H1 (cell line): ENCODE data around the gene SON.

Experiments
- EP300 ChIP-seq, 2 experiments: IDR thresholded peaks; 1 replicate in 1 of 2; 2 replicates in 1 of 2; pipeline ENCODE4 v1.6.1; 2011 to 2012; ENCODE audit warnings: low read depth in 2 of 2, low read length in 2 of 2, mild to moderate bottlenecking in 2 of 2, borderline replicate concordance in 1 of 2, inconsistent platforms in 1 of 2, moderate library complexity in 1 of 2
- EZH2 ChIP-seq: fragments of 200-600 bp; sonication (generic); IDR thresholded peaks from 2 replicates; pipeline ENCODE4 v1.7.1; 2012; ENCODE audit warnings: low read depth, mild to moderate bottlenecking, moderate library complexity, low read length, inconsistent platforms; ENCODE audit not compliant: severe bottlenecking
- GABPA ChIP-seq: IDR thresholded peaks from 2 replicates; pipeline ENCODE4 v1.6.1; 2011; ENCODE audit warnings: mild to moderate bottlenecking, low read length, moderate library complexity, borderline replicate concordance; ENCODE audit not compliant: insufficient read depth
- HDAC2 ChIP-seq, 2 experiments: fragments of 300-600 bp in 1 of 2; sonication (generic) in 1 of 2; IDR thresholded peaks; 2 replicates each; pipeline ENCODE4 v1.6.1; 2011 to 2012; ENCODE audit warnings: low read depth in 2 of 2, low read length in 2 of 2, mild to moderate bottlenecking in 2 of 2, moderate library complexity in 2 of 2, borderline replicate concordance in 1 of 2, inconsistent platforms in 1 of 2
- MAFK ChIP-seq: IDR thresholded peaks from 2 replicates; pipeline ENCODE4 v1.6.1; 2012; ENCODE audit warnings: low read depth, mild to moderate bottlenecking, improper control_type of control experiment, low read length
- POLR2A ChIP-seq, 2 experiments: IDR thresholded peaks; 1 replicate in 1 of 2; 2 replicates in 1 of 2; pipeline ENCODE4 v1.6.1; 2011; ENCODE audit warnings: low read depth in 2 of 2, low read length in 2 of 2, mild to moderate bottlenecking in 2 of 2; ENCODE audit errors: control extremely low read depth in 1 of 2
- POLR2AphosphoS5 ChIP-seq: IDR thresholded peaks from 2 replicates; pipeline ENCODE4 v1.6.1; 2011; ENCODE audit warnings: low read depth, low read length
- RAD21 ChIP-seq, 2 experiments: IDR thresholded peaks in 1 of 2; conservative IDR thresholded peaks in 1 of 2; 2 replicates each; pipeline ENCODE4 v1.6.1; 2011; ENCODE audit warnings: low read depth in 2 of 2, low read length in 2 of 2, improper control_type of control experiment in 1 of 2, inconsistent platforms in 1 of 2, mild to moderate bottlenecking in 1 of 2, moderate library complexity in 1 of 2
- SIN3A ChIP-seq, 2 experiments: IDR thresholded peaks in 1 of 2; conservative IDR thresholded peaks in 1 of 2; 2 replicates each; pipeline ENCODE4 v1.6.1; 2011 to 2012; ENCODE audit warnings: low read length in 2 of 2, improper control_type of control experiment in 1 of 2, low read depth in 1 of 2, mild to moderate bottlenecking in 1 of 2
- SP4 ChIP-seq: IDR thresholded peaks from 2 replicates; pipeline ENCODE4 v1.6.1; 2012; ENCODE audit warnings: low read length, inconsistent platforms
- TF ChIP-seq, protein P1 (sequence below), 3 experiments: IDR thresholded peaks; 1 replicate in 2 of 3; 2 replicates in 1 of 3; pipeline versions ENCODE4 v1.5.1 to v1.6.1; 2011; ENCODE audit warnings: low read length in 3 of 3, mild to moderate bottlenecking in 3 of 3, inconsistent platforms in 2 of 3, low read depth in 1 of 3, moderate library complexity in 1 of 3; ENCODE audit not compliant: insufficient read depth in 1 of 3; ENCODE audit errors: control extremely low read depth in 1 of 3
- TF ChIP-seq, protein P2 (sequence below): IDR thresholded peaks from 2 replicates; pipeline ENCODE4 v1.6.1; 2012; ENCODE audit warnings: inconsistent platforms

DNA sequence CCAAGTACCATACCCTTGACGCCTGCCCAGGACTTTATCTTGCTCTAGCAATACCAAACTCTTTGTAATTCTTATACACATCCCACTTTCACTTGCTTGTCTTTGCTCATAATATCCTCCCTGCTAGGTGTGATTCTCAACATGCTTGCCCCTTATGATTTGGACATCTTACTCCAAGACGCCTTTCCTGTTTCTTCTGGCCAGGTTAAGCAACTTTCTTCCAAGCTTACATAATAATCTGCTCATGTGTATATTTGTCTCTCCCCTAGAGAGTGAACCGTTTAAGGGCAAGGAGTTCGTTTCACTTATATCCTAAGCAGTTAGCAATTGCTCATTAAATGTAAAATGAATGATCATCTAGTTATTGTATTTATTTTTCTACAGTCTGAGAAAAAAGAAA lies 76.9 kb downstream of the SON start:
- TF ChIP-seq, protein P1, sequence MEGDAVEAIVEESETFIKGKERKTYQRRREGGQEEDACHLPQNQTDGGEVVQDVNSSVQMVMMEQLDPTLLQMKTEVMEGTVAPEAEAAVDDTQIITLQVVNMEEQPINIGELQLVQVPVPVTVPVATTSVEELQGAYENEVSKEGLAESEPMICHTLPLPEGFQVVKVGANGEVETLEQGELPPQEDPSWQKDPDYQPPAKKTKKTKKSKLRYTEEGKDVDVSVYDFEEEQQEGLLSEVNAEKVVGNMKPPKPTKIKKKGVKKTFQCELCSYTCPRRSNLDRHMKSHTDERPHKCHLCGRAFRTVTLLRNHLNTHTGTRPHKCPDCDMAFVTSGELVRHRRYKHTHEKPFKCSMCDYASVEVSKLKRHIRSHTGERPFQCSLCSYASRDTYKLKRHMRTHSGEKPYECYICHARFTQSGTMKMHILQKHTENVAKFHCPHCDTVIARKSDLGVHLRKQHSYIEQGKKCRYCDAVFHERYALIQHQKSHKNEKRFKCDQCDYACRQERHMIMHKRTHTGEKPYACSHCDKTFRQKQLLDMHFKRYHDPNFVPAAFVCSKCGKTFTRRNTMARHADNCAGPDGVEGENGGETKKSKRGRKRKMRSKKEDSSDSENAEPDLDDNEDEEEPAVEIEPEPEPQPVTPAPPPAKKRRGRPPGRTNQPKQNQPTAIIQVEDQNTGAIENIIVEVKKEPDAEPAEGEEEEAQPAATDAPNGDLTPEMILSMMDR (IDR thresholded peaks at IDR 0.05; ENCODE audit: control extremely low read depth in 1 of 3, insufficient read depth in 1 of 3, low read depth in 1 of 3, low read length in 3 of 3), result no peak
- TF ChIP-seq POLR2AphosphoS5 (no peak), GABPA (no peak), MAFK (no peak), EZH2 (no peak), SP4 (no peak), RAD21 (IDR thresholded peaks at IDR 0.05 in 1 of 2, conservative IDR thresholded peaks at IDR 0.05 in 1 of 2; ENCODE audit: low read depth in 2 of 2, low read length in 2 of 2) (no peak), EP300 (IDR thresholded peaks at IDR 0.05; ENCODE audit: borderline replicate concordance in 1 of 2, low read depth in 2 of 2, low read length in 2 of 2) (no peak), HDAC2 (IDR thresholded peaks at IDR 0.05; ENCODE audit: borderline replicate concordance in 1 of 2, low read depth in 2 of 2, low read length in 2 of 2) (no peak), POLR2A (IDR thresholded peaks at IDR 0.05; ENCODE audit: control extremely low read depth in 1 of 2, low read depth in 2 of 2, low read length in 2 of 2) (no peak), SIN3A (conservative IDR thresholded peaks at IDR 0.05 in 1 of 2, IDR thresholded peaks at IDR 0.05 in 1 of 2; ENCODE audit: low read depth in 1 of 2, low read length in 2 of 2) (no peak)
- TF ChIP-seq, protein P2, sequence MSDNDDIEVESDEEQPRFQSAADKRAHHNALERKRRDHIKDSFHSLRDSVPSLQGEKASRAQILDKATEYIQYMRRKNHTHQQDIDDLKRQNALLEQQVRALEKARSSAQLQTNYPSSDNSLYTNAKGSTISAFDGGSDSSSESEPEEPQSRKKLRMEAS, result no peak
